ENCODE measurements around the gene THOC6.

THOC6 gene

GRCh38 chr16:2996298-2996697 lies 27.5 kb upstream of the THOC6 start (continued):
- TF ChIP-seq ESRRG (CRISPR knock-in tag; IDR thresholded peaks at IDR 0.05) (no peak), ZC3H10 (CRISPR knock-in tag; IDR thresholded peaks at IDR 0.05) (no peak), TCF4 (CRISPR knock-in tag; IDR thresholded peaks at IDR 0.05; ENCODE audit: borderline replicate concordance) (no peak), ZFP30 (CRISPR knock-in tag; IDR thresholded peaks at IDR 0.05) (no peak), ARNTL (CRISPR knock-in tag; IDR thresholded peaks at IDR 0.05; ENCODE audit: borderline replicate concordance, low read depth) (no peak), CSDC2 (CRISPR knock-in tag; IDR thresholded peaks at IDR 0.05) (no peak), PPARA (CRISPR knock-in tag; IDR thresholded peaks at IDR 0.05; ENCODE audit: borderline replicate concordance) (no peak), CSRNP3 (CRISPR knock-in tag; IDR thresholded peaks at IDR 0.05) (no peak), RARB (CRISPR knock-in tag; IDR thresholded peaks at IDR 0.05) (no peak), ZNF565 (CRISPR knock-in tag; conservative IDR thresholded peaks at IDR 0.05; ENCODE audit: low read depth) (no peak), ISL1 (CRISPR knock-in tag; IDR thresholded peaks at IDR 0.05) (no peak)

GRCh38 chr16:2999929-3000328 lies 23.9 kb upstream of the THOC6 start:
- no peak for TF ChIP-seq CSDC2 (CRISPR knock-in tag; IDR thresholded peaks at IDR 0.05)
- no peak for TF ChIP-seq BACH2 (CRISPR knock-in tag; IDR thresholded peaks at IDR 0.05; ENCODE audit: borderline replicate concordance)
- no peak for TF ChIP-seq PATZ1 (CRISPR knock-in tag; IDR thresholded peaks at IDR 0.05; ENCODE audit: borderline replicate concordance)
- TF ChIP-seq PPARA (CRISPR knock-in tag; IDR thresholded peaks at IDR 0.05; ENCODE audit: borderline replicate concordance) = no peak
- no peak for TF ChIP-seq GLIS3 (CRISPR knock-in tag; IDR thresholded peaks at IDR 0.05)
- TF ChIP-seq ZNF565 (CRISPR knock-in tag; conservative IDR thresholded peaks at IDR 0.05; ENCODE audit: low read depth) = no peak
- no peak for TF ChIP-seq TCF4 (CRISPR knock-in tag; IDR thresholded peaks at IDR 0.05; ENCODE audit: borderline replicate concordance)
- no peak for TF ChIP-seq ZNF8 (CRISPR knock-in tag; IDR thresholded peaks at IDR 0.05)
- ATAC-seq = no peak

- no peak for ATAC-seq
- no peak for TF ChIP-seq ZFP3 (CRISPR knock-in tag; IDR thresholded peaks at IDR 0.05)
- no peak for TF ChIP-seq OSR1 (CRISPR knock-in tag; IDR thresholded peaks at IDR 0.05)
- TF ChIP-seq TOX (CRISPR knock-in tag; IDR thresholded peaks at IDR 0.05; ENCODE audit: borderline replicate concordance) = no peak
- no peak for TF ChIP-seq TCF4 (CRISPR knock-in tag; IDR thresholded peaks at IDR 0.05; ENCODE audit: borderline replicate concordance)
- no peak for TF ChIP-seq SNAI2 (CRISPR knock-in tag; IDR thresholded peaks at IDR 0.05)
- TF ChIP-seq CREB5 (CRISPR knock-in tag; IDR thresholded peaks at IDR 0.05; ENCODE audit: low read depth) = no peak
- no peak for TF ChIP-seq ESRRG (CRISPR knock-in tag; IDR thresholded peaks at IDR 0.05)
- no peak for TF ChIP-seq POU6F1 (CRISPR knock-in tag; IDR thresholded peaks at IDR 0.05; ENCODE audit: borderline replicate concordance, low read depth)
- no peak for TF ChIP-seq BACH2 (CRISPR knock-in tag; IDR thresholded peaks at IDR 0.05; ENCODE audit: borderline replicate concordance)
- TF ChIP-seq ISL1 (CRISPR knock-in tag; IDR thresholded peaks at IDR 0.05) = no peak
- no peak for TF ChIP-seq GLIS3 (CRISPR knock-in tag; IDR thresholded peaks at IDR 0.05)
- no peak for TF ChIP-seq ZNF8 (CRISPR knock-in tag; IDR thresholded peaks at IDR 0.05)
- TF ChIP-seq CSRNP3 (CRISPR knock-in tag; IDR thresholded peaks at IDR 0.05) = no peak
Measured at GRCh38 chr16:3000540-3000939, 23.3 kb upstream of the THOC6 start.

GRCh38 chr16:3001316-3001715 lies 22.5 kb upstream of the THOC6 start:
- no peak for ATAC-seq
- TF ChIP-seq ZNF565 (CRISPR knock-in tag; conservative IDR thresholded peaks at IDR 0.05; ENCODE audit: low read depth) (no peak), ESRRG (CRISPR knock-in tag; IDR thresholded peaks at IDR 0.05) (no peak), TCF4 (CRISPR knock-in tag; IDR thresholded peaks at IDR 0.05; ENCODE audit: borderline replicate concordance) (no peak), ZFP3 (CRISPR knock-in tag; IDR thresholded peaks at IDR 0.05) (no peak), CSDC2 (CRISPR knock-in tag; IDR thresholded peaks at IDR 0.05) (no peak), ZNF70 (CRISPR knock-in tag; IDR thresholded peaks at IDR 0.05) (no peak), CREB5 (CRISPR knock-in tag; IDR thresholded peaks at IDR 0.05; ENCODE audit: low read depth) (no peak), ZC3H10 (CRISPR knock-in tag; IDR thresholded peaks at IDR 0.05) (no peak), BACH2 (CRISPR knock-in tag; IDR thresholded peaks at IDR 0.05; ENCODE audit: borderline replicate concordance) (no peak), TOX (CRISPR knock-in tag; IDR thresholded peaks at IDR 0.05; ENCODE audit: borderline replicate concordance) (no peak), ZFP30 (CRISPR knock-in tag; IDR thresholded peaks at IDR 0.05) (no peak), GLIS3 (CRISPR knock-in tag; IDR thresholded peaks at IDR 0.05) (no peak), PATZ1 (CRISPR knock-in tag; IDR thresholded peaks at IDR 0.05; ENCODE audit: borderline replicate concordance) (no peak), SNAI2 (CRISPR knock-in tag; IDR thresholded peaks at IDR 0.05) (no peak), PPARA (CRISPR knock-in tag; IDR thresholded peaks at IDR 0.05; ENCODE audit: borderline replicate concordance) (no peak)
